Ascending aorta (tissue), 2 donors: ENCODE measurements around the gene CFAP52. TPM values are rescaled to one million over a fixed set of nuclear protein-coding genes. Genes with fewer than 3 reads are reported as not detected.
"Not testable (repeated sequence)": the region's sequence is repeated elsewhere in the genome, so short reads cannot be mapped to it uniquely, and the experiment has no call there.

Experiments
- DNase-seq, 2 donors: peaks; one replicate each; pipeline ENCODE4 v3.0.0-alpha.2; 2019; ENCODE audit warnings: low spot score in 2 of 2
- H3K27ac ChIP-seq, 2 donors: fragments of 200-600 bp; sonication (generic); one replicate each; pipeline ENCODE4 v1.5.1; 2016 to 2017; ENCODE audit warnings: mild to moderate bottlenecking in 1 of 2
- H3K27me3 ChIP-seq: fragments of 200-600 bp; sonication (generic); one replicate; pipeline ENCODE4 v1.5.1; 2017
- H3K36me3 ChIP-seq, 2 donors: fragments of 200-600 bp; sonication (generic); one replicate each; pipeline ENCODE4 v1.5.1; 2016
- H3K4me1 ChIP-seq, 2 donors: fragments of 200-600 bp; sonication (generic); one replicate each; pipeline ENCODE4 v1.5.1; 2016 to 2017; ENCODE audit warnings: mild to moderate bottlenecking in 1 of 2
- H3K4me3 ChIP-seq, 2 donors: fragments of 200-600 bp; sonication (generic); one replicate each; pipeline ENCODE4 v1.5.1; 2016 to 2017; ENCODE audit warnings: mild to moderate bottlenecking in 1 of 2
- H3K9me3 ChIP-seq, 2 donors: fragments of 200-600 bp; sonication (generic); one replicate each; pipeline ENCODE4 v1.5.1; 2016
- CTCF ChIP-seq, 3 experiments: fragments of 200-600 bp in 2 of 3; fragments of 450-650 bp in 1 of 3; sonication (generic) in 2 of 3; IDR thresholded peaks; one replicate each; pipeline ENCODE4 v1.5.1; 2016 to 2019; ENCODE audit warnings: antibody characterized with exemption in 3 of 3, mild to moderate bottlenecking in 1 of 3, moderate library complexity in 1 of 3
- intact Hi-C: fragments of 100-400 bp; cut with DNase I; formaldehyde crosslinking; loops from one replicate; pipeline ENCODE4 v1.15.1; 2023
- total RNA-seq: library from RNA; depleted of rRNA; stranded (reverse); fragments of >200 nt; gene quantifications from one replicate; pipeline ENCODE4 v1.1.0, GENCODE V29; 2016

Gene CFAP52
- total RNA-seq, 1 donor from 2014 or later = not detected

GRCh38 chr17:9606453-9606852 lies 30.0 kb downstream of the CFAP52 start:
- intact Hi-C loops = no loop called here
- Histone ChIP-seq H3K4me1 (no peaks in the 10 kb centered on the region), H3K27me3 (no peaks in the 10 kb centered on the region), H3K9me3 (no peaks in the 10 kb centered on the region), H3K4me3 (no peak overlapping the region), H3K27ac (no peak overlapping the region), H3K36me3 (no peaks in the 10 kb centered on the region)
- no peak for DNase-seq
- TF ChIP-seq CTCF (IDR thresholded peaks at IDR 0.05) = no peak

GRCh38 chr17:9607058-9607457 lies 30.6 kb downstream of the CFAP52 start:
- intact Hi-C loops, DNase-seq, H3K27me3 ChIP-seq, H3K4me1 ChIP-seq, H3K36me3 ChIP-seq, H3K4me3 ChIP-seq, H3K9me3 ChIP-seq, H3K27ac ChIP-seq: not testable (repeated sequence)

- Histone ChIP-seq H3K27ac (no peak overlapping the region), H3K9me3 (peaks cover 0 to 5% of the 10 kb centered on the region in 2 donors), H3K27me3 (no peaks in the 10 kb centered on the region), H3K4me3 (no peak overlapping the region), H3K4me1 (no peaks in the 10 kb centered on the region), H3K36me3 (no peaks in the 10 kb centered on the region)
- intact Hi-C loops = no loop called here
- no peak for DNase-seq
- no peak for TF ChIP-seq CTCF (IDR thresholded peaks at IDR 0.05)
These were observed 35.1 kb downstream of the CFAP52 start for GRCh38 chr17:9611557-9611956.

- no peaks in the 10 kb centered on the region for H3K36me3 ChIP-seq
- TF ChIP-seq CTCF (IDR thresholded peaks at IDR 0.05) = no peak
- no peaks in the 10 kb centered on the region for H3K4me1 ChIP-seq
- intact Hi-C loops = no loop called here
- no peak overlapping the region for H3K4me3 ChIP-seq
- no peak overlapping the region for H3K27ac ChIP-seq
- DNase-seq = no peak
- H3K9me3 ChIP-seq = peaks cover 0 to 5% of the 10 kb centered on the region in 2 donors
- no peaks in the 10 kb centered on the region for H3K27me3 ChIP-seq
These were observed 35.6 kb downstream of the CFAP52 start for GRCh38 chr17:9612006-9612405.

GRCh38 chr17:9615486-9615885 lies 39.0 kb downstream of the CFAP52 start:
- H3K36me3 ChIP-seq = no peaks in the 10 kb centered on the region
- no peaks in the 10 kb centered on the region for H3K27me3 ChIP-seq
- H3K9me3 ChIP-seq = peaks cover 0 to 5% of the 10 kb centered on the region in 2 donors
- H3K4me3 ChIP-seq = no peak overlapping the region
- no peak overlapping the region for H3K27ac ChIP-seq
- no peak for DNase-seq
- H3K4me1 ChIP-seq = no peaks in the 10 kb centered on the region
- intact Hi-C loops = no loop called here
- no peak for TF ChIP-seq CTCF (IDR thresholded peaks at IDR 0.05)

- no peak overlapping the region for H3K4me3 ChIP-seq
- no peak overlapping the region for H3K27ac ChIP-seq
- intact Hi-C loops = no loop called here
- no peak for DNase-seq
- H3K36me3 ChIP-seq = no peaks in the 10 kb centered on the region
- H3K4me1 ChIP-seq = no peaks in the 10 kb centered on the region
- no peaks in the 10 kb centered on the region for H3K27me3 ChIP-seq
- peaks cover 4 to 23% of the 10 kb centered on the region in 2 donors for H3K9me3 ChIP-seq
- no peak for TF ChIP-seq CTCF (IDR thresholded peaks at IDR 0.05)
These were observed 46.5 kb downstream of the CFAP52 start for GRCh38 chr17:9622961-9623360.
